Panc1 (cell line): ENCODE data around the gene NUAK2.

ENCODE experiments used
- POLR2AphosphoS5 ChIP-seq: IDR thresholded peaks from 2 replicates; pipeline ENCODE4 v1.6.1; 2012; ENCODE audit warnings: mild to moderate bottlenecking, low read depth, low read length, moderate library complexity
- SIN3A ChIP-seq: IDR thresholded peaks from 2 replicates; pipeline ENCODE4 v1.6.1; 2012; ENCODE audit warnings: low read depth, mild to moderate bottlenecking, low read length, moderate library complexity, borderline replicate concordance; ENCODE audit not compliant: insufficient read depth
- TCF7L2 ChIP-seq: IDR thresholded peaks from 2 replicates; pipeline ENCODE4 v1.6.1; 2011; ENCODE audit warnings: mild to moderate bottlenecking, low read depth, low read length, inconsistent platforms
- TF ChIP-seq, protein P1 (sequence below), 2 experiments: IDR thresholded peaks; 2 replicates each; pipeline ENCODE4 v1.6.1; 2011 to 2012; ENCODE audit warnings: low read depth in 2 of 2, control low read depth in 1 of 2, low read length in 1 of 2, mild to moderate bottlenecking in 1 of 2, moderate library complexity in 1 of 2; ENCODE audit not compliant: insufficient read depth in 1 of 2
- TF ChIP-seq, protein P2 (sequence below): fragments of 450-650 bp; IDR thresholded peaks from 2 replicates; pipeline ENCODE4 v1.5.1; 2017; ENCODE audit warnings: mild to moderate bottlenecking

DNA sequence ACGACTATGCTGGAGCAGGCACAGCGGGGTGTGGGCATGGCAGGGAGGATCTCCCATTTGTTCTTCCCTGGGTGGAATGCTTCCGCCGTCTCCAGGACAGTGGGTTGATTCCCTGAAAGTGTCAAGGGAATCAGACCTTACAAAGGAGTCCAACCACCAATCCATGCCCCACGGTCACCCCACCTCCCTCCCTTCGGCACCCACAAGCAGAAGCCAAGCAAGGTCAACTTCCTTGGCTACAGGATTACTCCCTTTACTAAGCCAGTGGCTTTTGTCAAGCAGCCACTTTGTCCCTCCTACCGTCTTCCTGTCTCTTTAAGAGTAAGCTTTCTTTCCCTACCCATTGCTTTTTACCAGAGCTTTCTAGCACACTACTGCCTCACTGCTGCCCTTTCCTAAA lies 15.9 kb upstream of the NUAK2 start:
- TF ChIP-seq, protein P1, sequence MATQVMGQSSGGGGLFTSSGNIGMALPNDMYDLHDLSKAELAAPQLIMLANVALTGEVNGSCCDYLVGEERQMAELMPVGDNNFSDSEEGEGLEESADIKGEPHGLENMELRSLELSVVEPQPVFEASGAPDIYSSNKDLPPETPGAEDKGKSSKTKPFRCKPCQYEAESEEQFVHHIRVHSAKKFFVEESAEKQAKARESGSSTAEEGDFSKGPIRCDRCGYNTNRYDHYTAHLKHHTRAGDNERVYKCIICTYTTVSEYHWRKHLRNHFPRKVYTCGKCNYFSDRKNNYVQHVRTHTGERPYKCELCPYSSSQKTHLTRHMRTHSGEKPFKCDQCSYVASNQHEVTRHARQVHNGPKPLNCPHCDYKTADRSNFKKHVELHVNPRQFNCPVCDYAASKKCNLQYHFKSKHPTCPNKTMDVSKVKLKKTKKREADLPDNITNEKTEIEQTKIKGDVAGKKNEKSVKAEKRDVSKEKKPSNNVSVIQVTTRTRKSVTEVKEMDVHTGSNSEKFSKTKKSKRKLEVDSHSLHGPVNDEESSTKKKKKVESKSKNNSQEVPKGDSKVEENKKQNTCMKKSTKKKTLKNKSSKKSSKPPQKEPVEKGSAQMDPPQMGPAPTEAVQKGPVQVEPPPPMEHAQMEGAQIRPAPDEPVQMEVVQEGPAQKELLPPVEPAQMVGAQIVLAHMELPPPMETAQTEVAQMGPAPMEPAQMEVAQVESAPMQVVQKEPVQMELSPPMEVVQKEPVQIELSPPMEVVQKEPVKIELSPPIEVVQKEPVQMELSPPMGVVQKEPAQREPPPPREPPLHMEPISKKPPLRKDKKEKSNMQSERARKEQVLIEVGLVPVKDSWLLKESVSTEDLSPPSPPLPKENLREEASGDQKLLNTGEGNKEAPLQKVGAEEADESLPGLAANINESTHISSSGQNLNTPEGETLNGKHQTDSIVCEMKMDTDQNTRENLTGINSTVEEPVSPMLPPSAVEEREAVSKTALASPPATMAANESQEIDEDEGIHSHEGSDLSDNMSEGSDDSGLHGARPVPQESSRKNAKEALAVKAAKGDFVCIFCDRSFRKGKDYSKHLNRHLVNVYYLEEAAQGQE (IDR thresholded peaks at IDR 0.05; ENCODE audit: insufficient read depth in 1 of 2, low read depth in 2 of 2, low read length in 1 of 2) = no peak
- TF ChIP-seq, protein P2, sequence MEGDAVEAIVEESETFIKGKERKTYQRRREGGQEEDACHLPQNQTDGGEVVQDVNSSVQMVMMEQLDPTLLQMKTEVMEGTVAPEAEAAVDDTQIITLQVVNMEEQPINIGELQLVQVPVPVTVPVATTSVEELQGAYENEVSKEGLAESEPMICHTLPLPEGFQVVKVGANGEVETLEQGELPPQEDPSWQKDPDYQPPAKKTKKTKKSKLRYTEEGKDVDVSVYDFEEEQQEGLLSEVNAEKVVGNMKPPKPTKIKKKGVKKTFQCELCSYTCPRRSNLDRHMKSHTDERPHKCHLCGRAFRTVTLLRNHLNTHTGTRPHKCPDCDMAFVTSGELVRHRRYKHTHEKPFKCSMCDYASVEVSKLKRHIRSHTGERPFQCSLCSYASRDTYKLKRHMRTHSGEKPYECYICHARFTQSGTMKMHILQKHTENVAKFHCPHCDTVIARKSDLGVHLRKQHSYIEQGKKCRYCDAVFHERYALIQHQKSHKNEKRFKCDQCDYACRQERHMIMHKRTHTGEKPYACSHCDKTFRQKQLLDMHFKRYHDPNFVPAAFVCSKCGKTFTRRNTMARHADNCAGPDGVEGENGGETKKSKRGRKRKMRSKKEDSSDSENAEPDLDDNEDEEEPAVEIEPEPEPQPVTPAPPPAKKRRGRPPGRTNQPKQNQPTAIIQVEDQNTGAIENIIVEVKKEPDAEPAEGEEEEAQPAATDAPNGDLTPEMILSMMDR = no peak
- TF ChIP-seq TCF7L2 (no peak), POLR2AphosphoS5 (no peak), SIN3A (no peak)
